Thoracic aorta (tissue), 2 donors: ENCODE measurements around the gene SPINT2. TPM values are rescaled to one million over a fixed set of nuclear protein-coding genes. Genes with fewer than 3 reads are reported as not detected.

Experiments used
- ATAC-seq: fragments of 150-250 bp; one replicate; pipeline ENCODE4 v1.8.0; 2017; ENCODE audit warnings: low read depth; ENCODE audit not compliant: insufficient number of reproducible peaks, low FRiP score
- DNase-seq: peaks from one replicate; pipeline ENCODE4 v3.0.0-alpha.2; 2020; ENCODE audit warnings: low spot score
- H3K27ac ChIP-seq, 2 donors: fragments of 200-600 bp; sonication (generic); 1 replicate in 1 of 2; 2 replicates in 1 of 2; pipeline ENCODE4 v1.5.1; 2016; ENCODE audit warnings: mild to moderate bottlenecking in 2 of 2, moderate library complexity in 2 of 2
- H3K27me3 ChIP-seq: fragments of 200-600 bp; sonication (generic); replicated peaks from 2 replicates; pipeline ENCODE4 v1.6.0; 2016; ENCODE audit warnings: mild to moderate bottlenecking; ENCODE audit not compliant: insufficient read depth
- H3K36me3 ChIP-seq: fragments of 200-600 bp; sonication (generic); one replicate; pipeline ENCODE4 v1.5.1; 2016
- H3K4me1 ChIP-seq, 2 donors: fragments of 200-600 bp; sonication (generic); 1 replicate in 1 of 2; 2 replicates in 1 of 2; pipeline versions ENCODE4 v1.5.1 to v1.6.0; 2016; ENCODE audit warnings: low read depth in 2 of 2, mild to moderate bottlenecking in 1 of 2; ENCODE audit not compliant: control insufficient read depth in 1 of 2
- H3K4me3 ChIP-seq: fragments of 200-600 bp; sonication (generic); 2 replicates; pipeline ENCODE4 v1.5.1; 2016; ENCODE audit warnings: mild to moderate bottlenecking
- H3K9me3 ChIP-seq: fragments of 200-600 bp; sonication (generic); 2 replicates; pipeline ENCODE4 v1.5.1; 2016
- total RNA-seq, 2 donors: library from RNA; depleted of rRNA; stranded (reverse); fragments of >200 nt; gene quantifications; one replicate each; pipeline versions ENCODE4 v1.1.0 to v1.2.3, GENCODE V29; 2016
- TF ChIP-seq, protein P1 (sequence below): fragments of 200-600 bp; sonication (generic); IDR thresholded peaks from one replicate; pipeline ENCODE4 v1.5.1; 2019; ENCODE audit warnings: antibody characterized with exemption

SPINT2 gene, protein sequence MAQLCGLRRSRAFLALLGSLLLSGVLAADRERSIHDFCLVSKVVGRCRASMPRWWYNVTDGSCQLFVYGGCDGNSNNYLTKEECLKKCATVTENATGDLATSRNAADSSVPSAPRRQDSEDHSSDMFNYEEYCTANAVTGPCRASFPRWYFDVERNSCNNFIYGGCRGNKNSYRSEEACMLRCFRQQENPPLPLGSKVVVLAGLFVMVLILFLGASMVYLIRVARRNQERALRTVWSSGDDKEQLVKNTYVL
- 100 to 1,000 TPM; 218 to 480 TPM for total RNA-seq

DNA sequence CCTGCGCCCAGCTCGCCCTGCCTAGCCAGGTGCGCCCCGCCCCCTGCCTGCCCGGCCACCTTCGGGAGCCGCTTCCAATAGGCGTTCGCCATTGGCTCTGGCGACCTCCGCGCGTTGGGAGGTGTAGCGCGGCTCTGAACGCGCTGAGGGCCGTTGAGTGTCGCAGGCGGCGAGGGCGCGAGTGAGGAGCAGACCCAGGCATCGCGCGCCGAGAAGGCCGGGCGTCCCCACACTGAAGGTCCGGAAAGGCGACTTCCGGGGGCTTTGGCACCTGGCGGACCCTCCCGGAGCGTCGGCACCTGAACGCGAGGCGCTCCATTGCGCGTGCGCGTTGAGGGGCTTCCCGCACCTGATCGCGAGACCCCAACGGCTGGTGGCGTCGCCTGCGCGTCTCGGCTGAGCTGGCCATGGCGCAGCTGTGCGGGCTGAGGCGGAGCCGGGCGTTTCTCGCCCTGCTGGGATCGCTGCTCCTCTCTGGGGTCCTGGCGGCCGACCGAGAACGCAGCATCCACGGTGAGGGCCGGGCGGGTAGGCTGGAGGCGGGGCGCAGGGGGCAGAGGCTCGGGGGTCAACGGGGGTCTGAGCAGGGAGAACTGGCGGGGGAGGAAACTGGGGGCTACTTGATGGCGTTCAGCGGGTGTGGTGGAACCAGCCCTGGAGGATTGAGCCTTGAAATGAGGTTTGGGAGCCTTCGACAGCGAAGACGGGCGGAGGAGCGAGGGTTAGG, at the start of gene SPINT2:
TSS of gene SPINT2 (plus strand) at position 88 of the 727 bp plus-strand sequence. CDS start at position 408, 320 bp downstream.
- Histone ChIP-seq H3K36me3 (no peaks in the 10 kb centered on the region), H3K9me3 (no peaks in the 10 kb centered on the region), H3K4me3 (peak within 1 kb of the TSS; percentile 83), H3K27me3 (no peaks in the 10 kb centered on the region), H3K4me1 (peaks cover 26 to 56% of the 10 kb centered on the region in 2 donors), H3K27ac (peak within 1 kb of the TSS; percentile 99 to 100)
- TF ChIP-seq, protein P1, sequence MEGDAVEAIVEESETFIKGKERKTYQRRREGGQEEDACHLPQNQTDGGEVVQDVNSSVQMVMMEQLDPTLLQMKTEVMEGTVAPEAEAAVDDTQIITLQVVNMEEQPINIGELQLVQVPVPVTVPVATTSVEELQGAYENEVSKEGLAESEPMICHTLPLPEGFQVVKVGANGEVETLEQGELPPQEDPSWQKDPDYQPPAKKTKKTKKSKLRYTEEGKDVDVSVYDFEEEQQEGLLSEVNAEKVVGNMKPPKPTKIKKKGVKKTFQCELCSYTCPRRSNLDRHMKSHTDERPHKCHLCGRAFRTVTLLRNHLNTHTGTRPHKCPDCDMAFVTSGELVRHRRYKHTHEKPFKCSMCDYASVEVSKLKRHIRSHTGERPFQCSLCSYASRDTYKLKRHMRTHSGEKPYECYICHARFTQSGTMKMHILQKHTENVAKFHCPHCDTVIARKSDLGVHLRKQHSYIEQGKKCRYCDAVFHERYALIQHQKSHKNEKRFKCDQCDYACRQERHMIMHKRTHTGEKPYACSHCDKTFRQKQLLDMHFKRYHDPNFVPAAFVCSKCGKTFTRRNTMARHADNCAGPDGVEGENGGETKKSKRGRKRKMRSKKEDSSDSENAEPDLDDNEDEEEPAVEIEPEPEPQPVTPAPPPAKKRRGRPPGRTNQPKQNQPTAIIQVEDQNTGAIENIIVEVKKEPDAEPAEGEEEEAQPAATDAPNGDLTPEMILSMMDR, result no peak
- ATAC-seq (peak; percentile 8), DNase-seq (no peak)

DNA sequence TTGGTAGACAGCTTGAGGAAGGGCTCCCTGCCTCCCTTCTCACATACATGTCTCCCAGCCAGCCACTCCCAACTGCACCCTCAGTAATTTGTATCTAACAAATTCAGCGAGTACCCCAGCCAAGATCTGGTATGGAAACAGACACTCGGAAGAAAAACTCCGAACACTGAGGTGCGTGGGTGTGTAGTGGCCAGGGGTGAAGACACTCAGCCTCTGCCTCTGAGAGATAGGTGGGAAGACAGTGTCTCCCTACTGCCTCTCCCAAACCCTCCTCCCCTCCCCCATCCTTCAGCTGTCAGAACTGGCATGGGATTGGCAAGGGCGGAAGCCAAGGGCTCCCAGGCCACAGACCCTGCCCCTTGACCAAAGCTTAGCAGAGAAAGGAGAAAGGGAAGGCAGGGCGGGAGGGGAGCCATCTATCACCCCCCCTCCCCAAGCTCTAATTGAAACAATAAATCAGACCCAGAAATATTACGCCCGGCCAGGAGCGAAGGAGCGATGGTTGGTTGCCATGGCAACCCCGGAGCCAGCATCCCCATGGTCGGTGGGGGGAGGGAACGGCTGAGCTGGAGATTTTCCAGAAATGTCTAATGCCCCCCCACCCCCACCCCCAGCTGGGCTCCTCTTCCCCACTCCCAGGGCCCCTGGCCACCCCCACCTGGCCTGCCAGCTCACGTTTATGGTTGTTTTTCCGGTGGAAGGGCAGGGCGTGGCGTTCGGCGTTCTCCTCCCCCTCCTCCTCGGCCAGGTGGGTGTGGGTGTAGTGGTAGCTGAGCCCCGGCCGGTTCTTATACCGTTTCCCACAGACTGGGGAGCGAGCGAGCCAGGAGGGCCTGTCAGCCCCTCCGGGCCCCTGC, 47.4 kb upstream of the SPINT2 start:
- no peak for DNase-seq
- H3K36me3 ChIP-seq, result no peaks in the 10 kb centered on the region
- no peak for ATAC-seq
- H3K4me1 ChIP-seq, result no peaks in the 10 kb centered on the region
- H3K4me3 ChIP-seq, result no peak overlapping the region
- H3K27me3 ChIP-seq, result no peaks in the 10 kb centered on the region
- TF ChIP-seq, protein P1, result no peak
- no peak overlapping the region for H3K27ac ChIP-seq
- no peaks in the 10 kb centered on the region for H3K9me3 ChIP-seq

DNA sequence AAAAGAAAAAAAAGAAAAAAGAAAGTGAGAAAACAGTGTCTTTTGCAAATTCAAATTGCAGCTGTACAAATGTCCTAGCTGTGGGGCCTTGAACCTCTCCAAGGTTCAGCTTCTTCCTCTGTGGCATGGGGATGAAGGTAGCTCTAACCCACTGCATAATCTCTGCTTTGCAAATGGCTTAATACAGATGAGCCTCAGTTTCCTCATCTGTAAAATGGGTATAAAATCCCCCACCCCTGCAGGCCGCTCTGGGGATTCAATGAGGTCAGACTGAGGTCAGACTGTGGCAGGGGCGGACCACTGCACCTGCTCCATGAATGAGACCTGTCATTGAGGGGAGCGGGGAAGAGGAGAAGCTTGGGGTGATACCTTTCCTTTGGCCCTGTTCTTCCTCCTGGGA, 46.2 kb upstream of the SPINT2 start:
- TF ChIP-seq, protein P1, result no peak
- Histone ChIP-seq H3K4me3 (no peak overlapping the region), H3K27me3 (peaks cover 5% of the 10 kb centered on the region), H3K27ac (no peak overlapping the region), H3K9me3 (no peaks in the 10 kb centered on the region), H3K4me1 (no peaks in the 10 kb centered on the region), H3K36me3 (no peaks in the 10 kb centered on the region)
- no peak for ATAC-seq
- no peak for DNase-seq

DNA sequence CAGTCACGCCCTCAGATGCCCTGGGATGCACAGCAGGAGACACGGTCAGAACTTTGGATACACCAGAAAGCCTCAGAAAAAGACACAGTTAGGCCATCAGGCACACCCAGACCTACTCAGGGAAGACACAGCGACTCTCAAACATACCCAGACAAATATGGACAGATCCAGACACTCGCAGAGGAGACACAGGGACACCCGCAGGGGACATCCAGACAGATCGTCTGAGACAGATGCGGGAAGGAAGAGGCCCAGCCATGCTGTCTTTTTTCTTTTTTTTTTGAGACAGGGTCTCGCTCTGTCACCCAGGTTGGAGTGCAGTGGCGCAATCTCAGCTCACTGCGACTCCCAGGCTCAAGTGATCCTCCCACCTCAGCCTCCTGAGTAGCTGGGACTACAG, 45.2 kb upstream of the SPINT2 start:
- ATAC-seq, result no peak
- peaks cover 13% of the 10 kb centered on the region for H3K27me3 ChIP-seq
- no peaks in the 10 kb centered on the region for H3K9me3 ChIP-seq
- H3K27ac ChIP-seq, result no peak overlapping the region
- H3K36me3 ChIP-seq, result no peaks in the 10 kb centered on the region
- H3K4me1 ChIP-seq, result peaks cover 2 to 7% of the 10 kb centered on the region in 2 donors
- H3K4me3 ChIP-seq, result no peak overlapping the region
- no peak for DNase-seq
- TF ChIP-seq, protein P1, result no peak

DNA sequence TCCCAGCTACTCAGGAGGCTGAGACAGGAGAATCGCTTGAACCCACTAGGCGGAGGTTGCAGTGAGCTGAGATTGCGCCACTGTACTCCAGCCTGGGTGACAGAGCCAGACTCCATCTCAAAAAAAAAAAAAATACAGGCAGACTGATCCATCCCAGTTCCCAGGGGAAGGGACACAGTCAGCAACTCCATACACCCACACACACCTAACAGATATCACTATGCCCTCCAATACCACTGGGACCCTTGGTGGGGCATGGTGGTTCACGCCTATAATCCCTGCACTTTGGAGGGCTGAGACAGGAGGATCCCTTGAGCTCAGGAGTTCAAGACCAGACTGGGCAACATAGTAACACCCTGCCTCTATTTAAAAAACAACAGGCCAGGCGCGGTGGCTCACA, 43.0 kb upstream of the SPINT2 start:
- Histone ChIP-seq H3K4me1 (peaks cover 2 to 8% of the 10 kb centered on the region in 2 donors), H3K27me3 (peaks cover 19% of the 10 kb centered on the region), H3K9me3 (no peaks in the 10 kb centered on the region), H3K36me3 (no peaks in the 10 kb centered on the region), H3K4me3 (no peak overlapping the region), H3K27ac (no peak overlapping the region)
- DNase-seq (no peak), ATAC-seq (no peak)
- TF ChIP-seq, protein P1, result no peak
